ACC112 (cell line): ENCODE results near the gene DIDO1.

Source experiments
- H2AFZ ChIP-seq: fragments of 200-600 bp; sonication (generic); one replicate; pipeline ENCODE4 v1.6.0; 2017; ENCODE audit warnings: antibody characterized with exemption, low read length; ENCODE audit not compliant: unreplicated experiment
- H3K27ac ChIP-seq: fragments of 200-600 bp; sonication (generic); 2 replicates; pipeline ENCODE4 v1.5.1; 2014; ENCODE audit warnings: low read depth, mild to moderate bottlenecking, antibody characterized with exemption, low read length, moderate library complexity
- H3K27me3 ChIP-seq: fragments of 200-600 bp; sonication (generic); 2 replicates; pipeline ENCODE4 v1.6.1; 2014; ENCODE audit warnings: mild to moderate bottlenecking, antibody characterized with exemption, low read length, moderate library complexity, mixed read lengths; ENCODE audit not compliant: insufficient read depth
- H3K36me3 ChIP-seq: fragments of 200-600 bp; sonication (generic); 2 replicates; pipeline ENCODE4 v1.6.1; 2016; ENCODE audit warnings: mild to moderate bottlenecking, antibody characterized with exemption, low read length, moderate library complexity, mixed read lengths; ENCODE audit not compliant: insufficient read depth
- H3K4me1 ChIP-seq: fragments of 200-600 bp; sonication (generic); one replicate; pipeline ENCODE4 v1.6.1; 2016; ENCODE audit warnings: low read length, mixed read lengths; ENCODE audit not compliant: insufficient read depth, unreplicated experiment, control insufficient read depth
- H3K4me3 ChIP-seq: fragments of 200-600 bp; sonication (generic); 2 replicates; pipeline ENCODE4 v1.5.1; 2014; ENCODE audit warnings: mild to moderate bottlenecking, low read depth, low read length
- H3K79me2 ChIP-seq: fragments of 200-600 bp; sonication (generic); one replicate; pipeline ENCODE4 v1.6.0; 2016; ENCODE audit warnings: low read length; ENCODE audit not compliant: control insufficient read depth, unreplicated experiment, insufficient read depth

The DIDO1 gene

GRCh38 chr20:62916703-62917476, 9.4 kb downstream of the DIDO1 start:
- Histone ChIP-seq H3K4me3 (no peak overlapping the region), H3K27ac (no peak overlapping the region), H3K4me1 (peaks cover 17% of the 10 kb centered on the region), H3K79me2 (peaks cover 92% of the 10 kb centered on the region), H2AFZ (no peak overlapping the region), H3K27me3 (no peaks in the 10 kb centered on the region), H3K36me3 (peaks cover 6% of the 10 kb centered on the region; the same call in 1 of the 2 replicates)

GRCh38 chr20:62914970-62915457, 11.3 kb downstream of the DIDO1 start:
- peak overlapping the region; percentile 44; the same call in 1 of the 2 replicates for H3K27ac ChIP-seq
- peaks cover 17% of the 10 kb centered on the region for H3K4me1 ChIP-seq
- peaks cover 20% of the 10 kb centered on the region for H3K36me3 ChIP-seq
- H3K79me2 ChIP-seq: peaks cover 92% of the 10 kb centered on the region
- 0 out of 2 replicates have a peak overlapping the region, but pooled peaks have one; percentile 9 for H3K4me3 ChIP-seq
- no peak overlapping the region for H2AFZ ChIP-seq
- no peaks in the 10 kb centered on the region for H3K27me3 ChIP-seq

DNA sequence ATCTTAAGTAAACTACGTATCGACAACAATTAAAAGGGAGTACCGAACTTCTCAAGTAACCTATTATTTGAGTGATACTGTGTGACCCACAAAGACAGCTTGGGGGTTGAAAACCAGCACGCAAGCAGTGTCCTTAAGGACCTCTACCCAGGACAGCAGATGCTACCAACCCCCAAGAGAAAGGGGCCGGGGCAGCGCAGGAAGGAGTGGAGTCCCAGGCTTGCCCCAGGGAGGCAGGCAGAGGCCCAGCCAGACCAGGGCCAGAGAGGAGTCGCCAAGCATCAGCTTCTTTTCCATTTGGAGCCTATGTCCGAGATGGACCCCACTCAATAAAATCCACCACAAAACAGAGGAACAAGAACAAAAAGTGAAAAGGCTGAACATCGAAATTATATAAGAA, 11.9 kb downstream of the DIDO1 start:
- H2AFZ ChIP-seq: no peak overlapping the region
- peaks cover 17% of the 10 kb centered on the region for H3K4me1 ChIP-seq
- H3K27me3 ChIP-seq: no peaks in the 10 kb centered on the region
- peak overlapping the region; percentile 44; the same call in 1 of the 2 replicates for H3K27ac ChIP-seq
- H3K79me2 ChIP-seq: peaks cover 89% of the 10 kb centered on the region
- H3K36me3 ChIP-seq: peaks cover 25% of the 10 kb centered on the region
- H3K4me3 ChIP-seq: no peak overlapping the region

GRCh38 chr20:62913043-62913630, 13.2 kb downstream of the DIDO1 start:
- H3K36me3 ChIP-seq: peaks cover 25% of the 10 kb centered on the region
- no peak overlapping the region for H2AFZ ChIP-seq

GRCh38 chr20:62911701-62912280, 14.5 kb downstream of the DIDO1 start:
- Histone ChIP-seq H3K27ac (no peak overlapping the region), H3K4me3 (no peak overlapping the region), H3K27me3 (no peaks in the 10 kb centered on the region), H3K4me1 (peaks cover 14% of the 10 kb centered on the region), H2AFZ (no peak overlapping the region), H3K79me2 (peaks cover 80% of the 10 kb centered on the region), H3K36me3 (peaks cover 34% of the 10 kb centered on the region)

More at GRCh38 chr20:62913043-62913630, 13.2 kb downstream of the DIDO1 start:
- no peak overlapping the region for H3K4me3 ChIP-seq
- peaks cover 85% of the 10 kb centered on the region for H3K79me2 ChIP-seq
- H3K4me1 ChIP-seq: peaks cover 14% of the 10 kb centered on the region
- no peak overlapping the region for H3K27ac ChIP-seq
- H3K27me3 ChIP-seq: no peaks in the 10 kb centered on the region

- peaks cover 41% of the 10 kb centered on the region for H3K36me3 ChIP-seq
- no peak overlapping the region for H3K4me3 ChIP-seq
- H3K27ac ChIP-seq: no peak overlapping the region
- no peaks in the 10 kb centered on the region for H3K27me3 ChIP-seq
- H2AFZ ChIP-seq: no peak overlapping the region
- H3K79me2 ChIP-seq: peaks cover 78% of the 10 kb centered on the region
- H3K4me1 ChIP-seq: peaks cover 14% of the 10 kb centered on the region
These were observed 15.4 kb downstream of the DIDO1 start for GRCh38 chr20:62910777-62911497.

GRCh38 chr20:62910217-62910766, 16.0 kb downstream of the DIDO1 start:
- no peak overlapping the region for H3K27ac ChIP-seq
- H3K27me3 ChIP-seq: no peaks in the 10 kb centered on the region
- H2AFZ ChIP-seq: no peak overlapping the region
- H3K36me3 ChIP-seq: peaks cover 46% of the 10 kb centered on the region
- peaks cover 72% of the 10 kb centered on the region for H3K79me2 ChIP-seq
- H3K4me3 ChIP-seq: no peak overlapping the region
- peaks cover 12% of the 10 kb centered on the region for H3K4me1 ChIP-seq

GRCh38 chr20:62908971-62909791, 17.1 kb downstream of the DIDO1 start:
- peaks cover 61% of the 10 kb centered on the region for H3K79me2 ChIP-seq
- H3K27me3 ChIP-seq: no peaks in the 10 kb centered on the region
- no peak overlapping the region for H3K4me3 ChIP-seq
- H3K4me1 ChIP-seq: peaks cover 8% of the 10 kb centered on the region
- no peak overlapping the region for H3K27ac ChIP-seq
- no peak overlapping the region for H2AFZ ChIP-seq
- peaks cover 53% of the 10 kb centered on the region for H3K36me3 ChIP-seq

- Histone ChIP-seq H3K4me3 (no peak overlapping the region), H3K79me2 (peaks cover 47% of the 10 kb centered on the region), H3K4me1 (peaks cover 17% of the 10 kb centered on the region), H3K36me3 (peaks cover 51% of the 10 kb centered on the region), H3K27me3 (no peaks in the 10 kb centered on the region), H3K27ac (no peak overlapping the region), H2AFZ (no peak overlapping the region)
These were observed 18.7 kb downstream of the DIDO1 start for GRCh38 chr20:62907384-62908317.
